Large intestine (tissue), 3 donors: ENCODE data around the gene DNAL1. TPM values are rescaled to one million over a fixed set of nuclear protein-coding genes. Genes with fewer than 3 reads are reported as not detected.

Source experiments
- DNase-seq, 2 donors: peaks; one replicate each; pipeline versions ENCODE4 v3.0.0 to v3.0.0-alpha.2; 2013
- H3K27ac ChIP-seq: one replicate; pipeline ENCODE4 v1.5.1; 2013; ENCODE audit warnings: low read length
- H3K27me3 ChIP-seq: 2 replicates; pipeline ENCODE4 v1.6.1; 2013; ENCODE audit warnings: low read length; ENCODE audit not compliant: control insufficient read depth, insufficient read depth
- H3K36me3 ChIP-seq: 2 replicates; pipeline ENCODE4 v1.6.1; 2013; ENCODE audit warnings: low read length; ENCODE audit not compliant: control insufficient read depth, insufficient read depth
- H3K4me1 ChIP-seq: one replicate; pipeline ENCODE4 v1.6.1; 2013; ENCODE audit warnings: low read length; ENCODE audit not compliant: control insufficient read depth, insufficient read depth
- H3K4me3 ChIP-seq: one replicate; pipeline ENCODE4 v1.5.1; 2013; ENCODE audit warnings: low read length
- H3K9me3 ChIP-seq: one replicate; pipeline ENCODE4 v1.6.1; 2013; ENCODE audit warnings: mild to moderate bottlenecking, low read depth, low read length, moderate library complexity; ENCODE audit not compliant: control insufficient read depth
- WGBS: methylation state at CpG from one replicate; pipeline ENCODE4 v1.1.5; 2013; ENCODE audit warnings: low lambda C conversion rate; ENCODE audit not compliant: insufficient coverage; 5-methylcytosine and 5-hydroxymethylcytosine counted together
- polyA plus RNA-seq: library from polyadenylated mRNA; unstranded; fragments of 120-200 nt; gene quantifications from one replicate; pipeline ENCODE4 v1.2.1, GENCODE V29; 2013

Gene DNAL1
- polyA plus RNA-seq, 1 donor, result 7.2 TPM

- no peaks in the 10 kb centered on the region for H3K27me3 ChIP-seq
- peaks cover 88% of the 10 kb centered on the region for H3K36me3 ChIP-seq
- H3K4me3 ChIP-seq, result no peak overlapping the region
- DNase-seq, result peak in 1 of 2 donors; percentile 57
- H3K9me3 ChIP-seq, result no peaks in the 10 kb centered on the region
- peaks cover 52% of the 10 kb centered on the region for H3K4me1 ChIP-seq
- peak overlapping the region; percentile 74 for H3K27ac ChIP-seq
- WGBS, result no CpG with 5 or more reads among the region's 7 CpGs
These were observed 78.6 kb downstream of the DNAL1 start for GRCh38 chr14:73723406-73723796.

GRCh38 chr14:73723797-73724661 is 79.2 kb downstream of the DNAL1 start:
- Histone ChIP-seq H3K27ac (peak overlapping the region; percentile 74), H3K4me3 (no peak overlapping the region), H3K36me3 (peaks cover 91% of the 10 kb centered on the region), H3K27me3 (no peaks in the 10 kb centered on the region), H3K4me1 (peaks cover 57% of the 10 kb centered on the region), H3K9me3 (no peaks in the 10 kb centered on the region)
- 100% methylated on average over 1 of the region's 12 CpGs for WGBS
- DNase-seq, result peak in 1 of 2 donors; percentile 75

- Histone ChIP-seq H3K36me3 (peaks cover 92% of the 10 kb centered on the region), H3K27ac (peak overlapping the region; percentile 74), H3K4me3 (no peak overlapping the region), H3K4me1 (peaks cover 63% of the 10 kb centered on the region), H3K27me3 (no peaks in the 10 kb centered on the region), H3K9me3 (no peaks in the 10 kb centered on the region)
- no CpG with 5 or more reads among the region's 2 CpGs for WGBS
- DNase-seq, result no peak
These were observed 79.9 kb downstream of the DNAL1 start for GRCh38 chr14:73724696-73725095.

- Histone ChIP-seq H3K27ac (no peak overlapping the region), H3K4me1 (peaks cover 69% of the 10 kb centered on the region), H3K27me3 (no peaks in the 10 kb centered on the region), H3K36me3 (peaks cover 92% of the 10 kb centered on the region), H3K4me3 (no peak overlapping the region), H3K9me3 (no peaks in the 10 kb centered on the region)
- no CpG with 5 or more reads among the region's 8 CpGs for WGBS
- peak in 1 of 2 donors; percentile 49 for DNase-seq
These were observed 80.6 kb downstream of the DNAL1 start for GRCh38 chr14:73725116-73726024.

- peak in 1 of 2 donors; percentile 36 for DNase-seq
- Histone ChIP-seq H3K4me3 (no peak overlapping the region), H3K9me3 (no peaks in the 10 kb centered on the region), H3K4me1 (peaks cover 75% of the 10 kb centered on the region), H3K27me3 (no peaks in the 10 kb centered on the region), H3K27ac (peak overlapping the region; percentile 19), H3K36me3 (peaks cover 85% of the 10 kb centered on the region)
- WGBS, result no CpG with 5 or more reads among the region's 14 CpGs
These were observed 81.5 kb downstream of the DNAL1 start for GRCh38 chr14:73726025-73726961.

- no peak overlapping the region for H3K4me3 ChIP-seq
- H3K9me3 ChIP-seq, result no peaks in the 10 kb centered on the region
- peaks cover 75% of the 10 kb centered on the region for H3K4me1 ChIP-seq
- peak overlapping the region; percentile 19 for H3K27ac ChIP-seq
- DNase-seq, result peak in 1 of 2 donors; percentile 85
- peaks cover 80% of the 10 kb centered on the region for H3K36me3 ChIP-seq
- no peaks in the 10 kb centered on the region for H3K27me3 ChIP-seq
- WGBS, result no CpG with 5 or more reads among the region's 7 CpGs
These were observed 82.4 kb downstream of the DNAL1 start for GRCh38 chr14:73727166-73727565.

GRCh38 chr14:73728717-73729330 is 84.0 kb downstream of the DNAL1 start:
- H3K27me3 ChIP-seq, result no peaks in the 10 kb centered on the region
- H3K4me1 ChIP-seq, result peaks cover 69% of the 10 kb centered on the region
- no peaks in the 10 kb centered on the region for H3K9me3 ChIP-seq
- H3K27ac ChIP-seq, result peak overlapping the region; percentile 62
- WGBS, result no CpG with 5 or more reads among the region's 6 CpGs
- H3K36me3 ChIP-seq, result peaks cover 71% of the 10 kb centered on the region
- DNase-seq, result peak; percentile 81 to 84
- H3K4me3 ChIP-seq, result no peak overlapping the region

GRCh38 chr14:73729556-73730265 is 84.9 kb downstream of the DNAL1 start:
- Histone ChIP-seq H3K27me3 (no peaks in the 10 kb centered on the region), H3K36me3 (peaks cover 69% of the 10 kb centered on the region), H3K4me3 (no peak overlapping the region), H3K9me3 (no peaks in the 10 kb centered on the region), H3K4me1 (peaks cover 60% of the 10 kb centered on the region), H3K27ac (peak overlapping the region; percentile 26)
- WGBS, result no CpG with 5 or more reads among the region's 23 CpGs
- peak in 1 of 2 donors; percentile 89 for DNase-seq

GRCh38 chr14:73731111-73731510 is 86.3 kb downstream of the DNAL1 start:
- peak in 1 of 2 donors; percentile 6 for DNase-seq
- Histone ChIP-seq H3K4me1 (peaks cover 46% of the 10 kb centered on the region), H3K9me3 (no peaks in the 10 kb centered on the region), H3K4me3 (no peak overlapping the region), H3K27ac (no peak overlapping the region), H3K27me3 (no peaks in the 10 kb centered on the region), H3K36me3 (peaks cover 66% of the 10 kb centered on the region)
- WGBS, result no CpG with 5 or more reads among the region's 3 CpGs
